Left forelimb (tissue), 1 donor: Measurements from ENCODE around the gene NCAN.
"Not testable (repeated sequence)": the region's sequence is repeated elsewhere in the genome, so short reads cannot be mapped to it uniquely, and the experiment has no call there.

ENCODE experiments used
- DNase-seq: peaks from one replicate; pipeline ENCODE4 v3.0.0-alpha.2; 2018; ENCODE audit warnings: low spot score

NCAN gene

DNA sequence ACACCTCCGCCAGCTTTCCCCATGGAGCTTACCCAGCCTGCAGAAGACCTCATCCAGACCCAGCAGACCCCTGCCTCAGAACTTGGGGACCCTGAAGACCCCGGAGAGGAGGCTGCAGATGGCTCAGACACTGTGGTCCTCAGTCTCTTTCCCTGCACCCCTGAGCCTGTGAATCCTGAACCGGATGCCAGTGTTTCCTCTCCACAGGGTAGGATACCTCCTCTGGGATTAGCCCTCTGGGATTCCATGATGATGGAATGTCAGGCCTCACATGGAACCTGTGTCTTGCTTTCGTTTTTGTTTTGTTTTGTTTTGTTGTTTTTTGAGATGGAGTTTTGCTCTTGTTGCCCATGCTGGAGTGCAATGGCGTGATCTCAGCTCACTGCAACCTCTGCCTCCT lies 17.8 kb upstream of the NCAN start:
- no peak for DNase-seq

DNA sequence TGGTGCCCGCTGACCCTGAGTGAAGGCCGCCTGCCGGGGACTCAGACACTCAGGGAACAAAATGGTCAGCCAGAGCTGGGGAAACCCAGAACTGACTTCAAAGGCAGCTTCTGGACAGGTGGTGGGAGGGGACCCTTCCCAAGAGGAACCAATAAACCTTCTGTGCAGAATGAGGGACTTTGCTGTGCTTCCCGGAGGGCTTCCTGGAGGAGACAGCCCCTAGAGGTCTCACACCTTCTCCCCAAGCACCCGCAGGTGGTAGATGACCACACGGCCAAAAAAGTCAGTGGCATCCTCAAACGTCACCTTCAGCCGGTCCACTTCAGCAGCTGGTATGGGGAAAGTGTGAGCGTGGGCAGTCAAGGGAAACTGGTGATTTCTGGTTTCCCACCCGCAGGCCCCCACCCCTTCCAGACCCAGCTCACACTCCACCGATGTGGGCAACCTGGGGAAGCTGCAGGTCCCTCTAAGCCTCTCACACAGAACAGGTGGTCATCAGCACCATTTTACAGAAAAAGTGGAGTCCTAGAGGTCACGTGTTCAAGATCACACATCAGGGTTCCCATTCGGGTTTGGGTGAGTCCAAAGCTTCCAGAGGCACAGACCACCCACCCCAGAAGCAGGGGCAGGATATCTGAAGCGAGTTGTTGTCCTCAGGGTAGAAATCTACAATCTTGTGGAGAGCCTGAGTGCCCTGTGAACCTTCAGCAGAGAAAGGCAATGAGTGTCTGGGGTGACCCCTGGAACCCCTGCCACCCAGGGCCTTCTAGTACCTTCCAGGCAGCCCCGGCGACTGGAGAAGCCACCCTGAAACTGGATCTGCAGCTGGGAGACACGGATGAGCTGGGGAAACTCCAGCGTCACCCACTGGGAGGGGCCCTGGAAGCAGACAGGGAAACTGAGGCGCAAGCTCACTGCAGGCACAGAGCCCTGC lies 9.8 kb upstream of the NCAN start:
- DNase-seq = no peak

DNA sequence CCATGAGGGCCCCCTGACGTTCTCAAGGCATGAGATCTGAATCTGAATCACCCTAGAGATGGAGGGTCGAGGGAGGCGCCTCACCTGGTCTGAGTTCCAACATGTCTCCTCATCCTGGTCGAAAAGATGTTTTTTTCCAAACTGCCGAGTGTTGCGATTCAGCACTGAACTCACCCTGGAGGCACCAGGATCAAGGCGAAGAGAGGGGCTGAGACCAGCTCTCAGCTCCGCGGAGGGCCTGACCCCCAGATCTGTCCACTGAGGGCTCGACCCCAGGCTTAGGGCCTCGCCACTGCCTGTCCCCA lies 9.1 kb upstream of the NCAN start:
- DNase-seq = no peak

DNA sequence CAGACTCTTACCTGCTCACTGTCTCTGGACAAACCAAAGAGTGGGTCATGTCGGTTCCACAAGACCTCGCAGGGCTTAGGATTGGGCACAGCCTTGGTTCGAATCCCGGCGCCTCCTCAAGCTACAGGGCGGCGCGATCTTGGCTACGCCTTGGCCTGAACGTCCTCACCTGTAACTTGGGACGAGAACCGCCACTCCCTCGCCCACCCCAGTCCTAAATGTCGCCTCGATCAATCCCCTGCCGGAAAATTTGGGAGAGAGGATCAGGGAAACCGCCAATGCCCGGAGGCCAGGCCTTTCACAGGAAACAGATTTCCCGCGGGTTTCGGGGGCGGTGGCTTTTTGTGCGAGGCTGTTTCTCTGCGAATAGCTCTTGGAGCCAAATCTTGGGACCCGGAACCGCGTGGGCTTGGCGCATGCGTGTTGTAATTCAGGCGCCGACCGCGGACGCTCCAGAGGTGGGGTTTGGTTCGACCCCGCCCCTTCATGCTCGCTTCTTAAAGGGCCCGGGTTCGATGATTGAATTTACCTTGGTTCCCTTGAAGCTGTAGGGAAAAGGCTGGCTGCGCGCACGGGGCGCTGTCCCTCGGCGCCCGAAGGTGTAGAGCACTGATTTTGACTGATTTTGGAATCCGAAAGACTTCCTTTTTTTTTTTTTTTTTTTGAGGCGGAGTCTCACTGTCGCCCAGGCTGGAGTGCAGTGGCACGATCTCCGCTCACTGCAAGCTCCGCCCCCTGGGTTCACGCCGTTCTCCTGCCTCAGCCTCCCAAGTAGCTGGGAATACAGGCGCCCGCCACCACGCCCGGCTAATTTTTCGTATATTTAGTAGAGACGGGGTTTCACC lies 8.5 kb upstream of the NCAN start, which contains the start of gene NR2C2AP:
Gene NR2C2AP, minus strand, starts transcription at position 403 of the 845 bp plus-strand sequence. Its CDS starts 354 bp downstream, at position 49.
- DNase-seq = peak; percentile 93

DNA sequence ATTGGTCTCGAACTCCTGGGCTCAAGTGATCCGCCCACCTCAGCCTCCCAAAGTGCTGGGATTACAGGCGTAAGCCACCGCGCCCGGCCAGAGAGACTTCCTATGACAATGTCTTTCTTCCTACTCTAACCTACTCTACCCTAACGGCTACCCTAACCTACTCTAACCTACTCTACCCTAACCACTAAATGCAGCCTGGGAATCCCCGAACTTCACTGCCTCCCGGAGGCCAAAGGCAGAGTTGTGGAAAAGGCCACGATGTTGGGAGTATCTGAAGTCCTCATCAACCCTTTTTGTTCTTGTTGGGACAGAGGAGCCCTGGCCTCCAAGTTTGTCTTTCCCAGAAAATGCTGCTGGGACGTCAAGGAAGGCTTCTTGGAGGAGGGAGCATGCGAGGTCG lies 7.6 kb upstream of the NCAN start:
- no peak for DNase-seq

DNA sequence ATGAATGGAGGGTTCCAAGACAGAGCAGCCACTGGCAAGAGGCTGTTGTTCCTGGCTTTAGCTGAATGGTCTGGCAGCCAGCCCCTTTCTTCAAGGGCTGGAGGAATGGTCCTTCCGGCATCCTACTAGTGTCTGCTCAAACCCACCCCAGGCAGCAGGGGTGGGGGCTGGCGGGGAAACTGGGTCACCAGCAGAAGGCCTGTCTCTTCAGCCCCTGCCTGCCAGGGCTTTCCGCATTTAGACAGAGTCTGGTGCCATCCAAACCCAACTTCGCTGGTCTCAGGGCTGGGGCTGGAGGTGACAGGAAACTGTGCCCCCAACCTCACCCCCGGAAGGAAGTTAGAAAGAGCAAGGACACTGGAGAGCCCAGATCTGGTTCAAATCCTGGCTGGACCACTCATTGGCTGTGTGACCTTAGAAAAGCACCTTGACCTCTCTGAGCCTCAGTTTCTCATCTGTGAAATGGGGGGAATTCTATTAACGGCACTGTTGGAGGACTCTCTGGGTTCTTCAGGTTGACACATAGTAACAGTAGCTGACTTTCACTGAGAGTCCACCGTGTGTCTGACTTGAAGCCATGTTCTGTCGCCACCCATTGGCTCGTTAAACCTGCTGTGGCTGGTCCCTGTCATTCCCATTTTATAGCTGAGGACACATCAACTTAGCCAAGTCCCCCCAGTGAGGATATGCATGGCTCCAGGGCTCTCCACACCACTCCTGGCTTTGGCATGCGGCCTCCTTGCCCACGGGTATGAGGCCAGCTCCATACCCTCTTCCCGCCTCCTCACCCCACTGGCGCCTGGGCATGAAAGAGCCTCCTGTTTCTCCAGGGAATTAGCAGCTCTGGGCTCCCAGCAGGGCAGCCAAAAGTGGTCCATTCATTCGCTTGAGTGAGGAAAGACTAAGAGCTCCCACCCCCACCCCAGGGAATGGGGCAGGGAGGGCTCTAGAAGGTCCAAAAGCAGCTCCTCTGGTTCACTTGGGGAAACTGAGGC lies 6.0 kb upstream of the NCAN start:
- no peak for DNase-seq

DNA sequence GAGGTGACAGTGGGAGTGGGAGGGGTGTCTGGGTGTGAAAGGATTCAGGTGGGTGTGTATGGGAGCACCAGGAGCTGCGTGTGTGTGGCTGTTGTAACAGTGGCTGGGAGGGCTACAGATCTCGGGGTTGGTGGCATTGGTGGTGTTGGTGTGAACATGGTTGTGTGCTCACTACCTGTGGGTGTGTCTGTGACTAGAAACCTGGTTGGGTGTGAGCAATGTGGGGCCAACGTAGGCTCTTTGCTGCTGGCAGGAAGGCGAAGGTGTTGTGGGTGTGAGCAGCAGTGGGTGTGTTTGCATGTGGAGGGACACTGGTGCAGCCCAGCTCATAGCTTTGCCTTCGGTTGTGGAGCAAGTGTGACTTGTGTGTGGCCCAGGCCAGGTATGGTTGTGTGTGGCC lies 4.8 kb upstream of the NCAN start:
- no peak for DNase-seq

DNA sequence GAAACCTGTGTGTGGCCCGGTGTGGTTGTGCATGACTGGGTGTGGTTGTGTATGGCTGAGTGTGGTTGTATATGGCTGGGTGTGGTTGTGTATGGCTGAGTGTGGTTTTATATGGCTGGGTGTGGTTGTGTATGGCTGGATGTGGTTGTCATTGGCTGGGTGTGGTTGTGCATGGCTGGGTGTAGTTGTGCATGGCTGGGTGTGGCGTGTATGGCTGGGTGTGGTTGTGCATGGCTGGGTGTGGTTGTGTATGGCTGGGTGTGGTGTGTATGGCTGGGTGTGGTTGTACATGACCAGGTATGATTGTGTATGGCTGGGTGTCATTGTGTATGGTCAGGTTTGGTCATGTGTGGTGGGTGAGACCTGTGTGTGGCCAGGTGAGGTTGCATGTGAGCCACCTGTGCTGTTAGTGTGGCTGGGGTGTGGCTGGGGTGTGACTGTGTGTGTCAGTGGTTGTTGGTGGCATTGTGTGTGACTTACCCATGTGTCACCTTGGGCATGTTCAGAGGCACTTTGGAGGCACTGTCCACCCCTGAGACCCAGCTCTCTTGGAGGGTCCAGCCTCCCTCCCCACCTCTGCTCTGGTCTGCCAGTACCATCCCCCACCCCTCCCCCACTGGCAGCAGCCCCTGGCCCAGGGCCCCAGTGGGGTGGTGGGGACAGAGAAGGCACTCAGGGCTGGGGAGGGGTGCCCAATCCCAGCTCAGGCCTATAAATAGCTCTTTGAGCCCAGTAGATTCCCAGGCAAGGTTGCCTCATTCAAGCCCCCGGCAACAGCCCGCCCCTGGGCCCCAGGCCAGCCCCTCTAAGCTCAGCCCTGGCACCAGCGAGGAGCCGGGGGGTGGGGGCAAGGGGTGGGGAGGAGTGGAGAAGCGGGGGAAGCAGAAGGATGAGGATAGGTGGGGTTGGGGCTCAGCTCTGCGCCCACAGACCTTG lies 3.9 kb upstream of the NCAN start:
- no peak for DNase-seq

DNA sequence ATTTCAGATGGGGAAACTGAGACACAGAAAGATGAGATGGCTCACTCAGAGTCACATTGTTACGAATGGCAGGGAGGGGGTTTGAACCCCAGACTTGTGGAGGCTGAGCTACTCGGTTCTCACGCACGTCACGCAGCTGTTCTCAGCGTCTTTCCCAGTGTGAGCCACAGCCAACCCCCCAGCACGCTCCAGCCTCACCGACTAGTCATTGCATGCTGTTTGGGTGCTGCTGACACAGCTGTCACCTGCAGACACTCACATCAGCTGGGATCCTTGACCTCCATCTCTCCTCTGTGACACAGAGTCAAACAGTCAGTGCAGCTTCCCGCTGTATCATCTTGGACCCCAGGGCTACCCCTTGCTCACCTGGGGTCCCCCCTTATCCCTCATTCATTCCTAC lies 2.4 kb upstream of the NCAN start:
- no peak for DNase-seq

DNA sequence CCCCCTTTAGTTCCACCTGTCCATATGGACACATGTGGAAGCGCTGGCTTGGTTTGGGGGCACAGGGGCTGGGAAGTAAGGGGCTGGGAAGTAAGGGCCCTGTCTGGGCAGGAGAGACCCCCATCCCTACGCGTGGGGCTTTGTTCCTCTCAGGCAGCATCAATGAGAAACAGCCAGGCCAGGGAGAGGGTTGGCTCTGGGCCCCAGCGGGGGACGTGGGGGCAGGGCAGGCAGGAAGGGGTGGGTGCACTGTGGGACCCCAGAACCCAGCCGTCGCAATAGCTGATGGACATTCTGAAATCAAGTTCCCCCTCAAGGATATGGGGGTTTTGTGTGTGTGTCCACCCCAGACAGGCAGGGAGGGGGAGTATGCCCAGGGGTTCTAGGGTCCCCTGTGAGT lies 1.2 kb downstream of the NCAN start:
- DNase-seq = no peak

DNA sequence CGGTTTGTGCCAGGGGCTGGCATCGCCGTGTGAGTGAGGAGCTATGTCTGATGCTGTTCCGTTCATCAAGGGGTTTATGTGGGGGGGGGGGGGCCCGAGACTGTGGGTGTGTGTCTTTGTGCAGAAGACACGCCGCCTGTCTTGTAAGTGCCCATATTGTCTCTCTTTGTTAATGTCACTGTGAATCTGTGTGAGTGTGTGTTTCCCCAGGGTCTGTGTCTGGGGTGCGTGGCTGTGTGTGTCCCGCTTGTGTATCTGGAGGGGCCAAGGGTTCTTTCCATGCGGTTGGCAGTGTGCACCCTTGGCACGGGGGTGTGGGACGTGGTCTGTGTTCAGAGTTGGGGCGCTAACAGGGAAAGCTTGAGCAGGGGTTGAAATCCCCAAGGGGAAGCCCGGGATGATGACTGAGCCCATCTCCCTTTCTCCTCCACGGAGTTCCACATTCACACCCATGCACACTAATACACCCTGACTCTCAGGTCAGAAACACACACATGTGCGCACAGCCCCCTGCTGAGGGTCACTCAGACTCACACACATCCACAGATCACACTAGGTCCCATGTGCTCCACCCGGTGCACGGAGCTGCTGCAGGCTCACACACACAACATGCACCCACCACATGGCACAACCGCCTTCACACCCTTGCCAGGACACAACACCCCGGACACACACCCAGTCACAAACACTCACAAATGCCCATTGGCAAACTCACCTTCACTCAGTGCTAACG lies 1.8 kb downstream of the NCAN start:
- DNase-seq = no peak

DNA sequence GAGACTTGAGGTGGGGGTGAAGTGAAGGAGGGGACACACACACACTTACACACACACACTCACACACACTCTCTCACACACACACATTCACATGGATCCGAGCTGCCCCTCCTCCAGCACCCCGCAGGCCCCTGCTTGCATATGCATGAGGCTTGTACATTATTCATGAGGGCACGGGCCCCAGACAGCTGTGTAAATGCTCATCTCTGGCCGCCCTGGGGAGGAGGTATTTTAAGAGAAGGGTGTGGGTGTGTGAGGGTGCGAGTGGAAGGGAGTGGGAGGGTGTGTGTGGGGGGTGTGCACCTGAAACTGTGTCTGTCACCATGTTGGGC lies 2.4 kb downstream of the NCAN start:
- no peak for DNase-seq

DNA sequence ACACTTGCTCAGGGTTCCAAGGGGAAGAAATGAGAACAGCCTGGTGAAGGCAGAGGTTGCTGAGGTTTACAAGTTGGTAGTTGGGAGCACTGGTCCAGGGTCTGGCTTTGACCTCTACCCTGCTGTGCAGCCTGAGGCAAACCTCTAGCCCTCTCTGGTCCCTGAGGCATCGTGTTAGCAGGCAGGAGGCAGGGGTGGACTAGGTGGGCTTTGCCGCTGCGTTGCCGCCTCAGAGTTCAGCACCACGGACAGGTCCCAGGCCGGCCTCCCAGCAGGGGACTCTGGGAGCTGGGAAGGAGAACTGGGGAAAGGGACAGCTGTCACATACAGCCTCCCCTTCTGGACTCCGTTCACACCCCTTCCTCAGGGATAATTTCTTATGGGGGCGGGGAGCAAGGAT lies 3.1 kb downstream of the NCAN start:
- DNase-seq = peak; percentile 80

DNA sequence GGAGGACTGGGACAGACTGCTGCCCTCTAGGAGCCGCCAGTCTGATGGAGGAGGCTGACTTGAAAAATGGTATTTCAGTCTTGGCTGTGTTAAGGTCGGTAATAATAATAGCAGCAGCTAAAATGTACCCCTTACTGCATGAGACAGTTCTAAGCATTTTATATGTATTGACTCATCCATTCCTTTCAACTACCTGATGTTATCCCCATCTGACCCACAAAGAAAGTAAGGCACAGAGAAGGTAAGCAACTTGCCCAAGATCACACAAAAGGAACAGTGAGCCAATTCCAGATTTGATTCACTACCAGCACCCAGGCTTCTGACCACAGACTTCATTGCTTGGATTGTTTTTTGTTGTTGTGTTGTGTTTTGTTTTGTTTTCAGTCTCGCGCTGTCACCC lies 4.0 kb downstream of the NCAN start:
- DNase-seq = no peak

DNA sequence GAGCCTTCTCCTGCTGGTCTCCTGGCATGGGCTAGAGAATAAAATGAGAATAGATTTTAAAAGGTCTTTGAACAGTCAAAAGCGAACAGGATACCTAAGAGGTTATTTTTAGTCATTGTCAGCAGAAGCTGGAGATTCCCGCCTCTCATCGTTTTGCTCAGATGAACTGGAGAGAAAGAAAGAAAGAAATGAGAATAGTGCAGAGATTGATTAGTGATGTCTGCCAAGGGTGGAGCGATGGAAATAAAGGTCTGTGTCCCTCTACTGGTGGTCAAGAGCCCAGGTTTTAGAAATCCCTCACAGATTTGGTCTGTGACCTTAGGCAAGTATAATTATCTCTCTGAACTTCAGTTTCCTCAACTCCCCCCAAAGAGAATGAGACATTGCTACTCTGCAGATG lies 5.3 kb downstream of the NCAN start:
- no peak for DNase-seq

DNA sequence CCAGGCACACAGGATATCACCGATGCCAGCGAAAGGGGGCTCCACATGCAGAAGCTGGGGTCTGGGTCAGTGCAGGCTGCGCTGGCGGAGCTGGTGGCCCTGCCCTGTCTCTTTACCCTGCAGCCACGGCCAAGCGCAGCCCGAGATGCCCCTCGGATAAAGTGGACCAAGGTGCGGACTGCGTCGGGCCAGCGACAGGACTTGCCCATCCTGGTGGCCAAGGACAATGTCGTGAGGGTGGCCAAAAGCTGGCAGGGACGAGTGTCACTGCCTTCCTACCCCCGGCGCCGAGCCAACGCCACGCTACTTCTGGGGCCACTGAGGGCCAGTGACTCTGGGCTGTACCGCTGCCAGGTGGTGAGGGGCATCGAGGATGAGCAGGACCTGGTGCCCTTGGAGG lies 7.2 kb downstream of the NCAN start:
- DNase-seq = no peak

DNA sequence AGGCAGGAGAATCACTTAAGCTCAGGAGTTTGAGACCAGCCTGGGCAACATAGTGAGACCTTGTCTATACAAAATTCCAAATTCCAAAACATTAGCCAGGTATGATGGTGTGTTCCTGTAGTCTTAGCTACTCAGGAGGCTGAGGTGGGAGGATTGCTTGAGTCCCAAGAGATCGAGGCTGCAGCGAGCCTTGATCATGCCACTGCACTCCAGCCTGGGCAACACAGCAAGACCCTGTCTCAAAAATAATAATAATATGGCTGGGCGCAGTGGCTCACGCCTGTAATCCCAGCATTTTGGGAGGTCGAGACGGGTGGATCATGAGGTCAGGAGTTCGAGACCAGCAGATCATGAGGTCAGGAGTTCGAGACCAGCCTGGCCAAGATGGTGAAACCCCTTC lies 9.2 kb downstream of the NCAN start:
- not testable (repeated sequence) for DNase-seq

DNA sequence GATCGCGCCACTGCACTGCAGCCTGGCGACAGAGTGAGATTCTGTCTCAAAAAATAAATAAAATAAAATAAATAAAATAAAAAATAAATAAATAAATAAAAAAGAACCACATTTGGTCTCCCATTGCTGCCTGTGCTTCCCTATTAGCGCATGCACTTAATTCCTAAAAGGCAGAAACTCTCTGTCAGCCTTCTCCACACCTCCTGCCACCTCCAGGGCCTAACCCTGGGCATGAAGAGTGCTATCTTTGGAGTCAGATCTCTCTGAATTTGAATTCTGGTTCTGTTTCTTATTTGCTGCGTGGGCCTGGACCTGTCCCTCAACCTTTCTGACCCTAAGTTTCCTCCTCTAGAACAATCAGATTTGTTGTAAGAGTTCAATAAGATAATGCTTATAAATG lies 11.3 kb downstream of the NCAN start:
- no peak for DNase-seq

DNA sequence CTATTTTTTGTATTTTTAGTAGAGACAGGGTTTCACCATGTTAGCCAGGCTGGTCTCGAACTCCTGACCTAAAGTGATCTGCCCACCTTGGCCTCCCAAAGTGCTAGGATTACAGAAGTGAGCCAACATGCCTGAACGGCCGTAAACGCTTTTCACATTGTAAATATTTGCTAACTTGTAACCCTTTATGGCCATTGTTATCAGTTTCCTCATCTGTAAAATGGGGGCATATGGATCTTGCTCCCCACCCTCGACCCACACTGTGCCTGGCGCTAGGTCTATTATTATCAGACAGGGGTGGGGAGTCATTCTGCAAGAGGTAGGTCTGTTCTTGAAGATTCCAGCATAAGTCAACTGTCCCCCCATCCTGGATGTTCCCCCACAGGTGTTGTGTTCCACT lies 11.9 kb downstream of the NCAN start:
- DNase-seq = no peak

DNA sequence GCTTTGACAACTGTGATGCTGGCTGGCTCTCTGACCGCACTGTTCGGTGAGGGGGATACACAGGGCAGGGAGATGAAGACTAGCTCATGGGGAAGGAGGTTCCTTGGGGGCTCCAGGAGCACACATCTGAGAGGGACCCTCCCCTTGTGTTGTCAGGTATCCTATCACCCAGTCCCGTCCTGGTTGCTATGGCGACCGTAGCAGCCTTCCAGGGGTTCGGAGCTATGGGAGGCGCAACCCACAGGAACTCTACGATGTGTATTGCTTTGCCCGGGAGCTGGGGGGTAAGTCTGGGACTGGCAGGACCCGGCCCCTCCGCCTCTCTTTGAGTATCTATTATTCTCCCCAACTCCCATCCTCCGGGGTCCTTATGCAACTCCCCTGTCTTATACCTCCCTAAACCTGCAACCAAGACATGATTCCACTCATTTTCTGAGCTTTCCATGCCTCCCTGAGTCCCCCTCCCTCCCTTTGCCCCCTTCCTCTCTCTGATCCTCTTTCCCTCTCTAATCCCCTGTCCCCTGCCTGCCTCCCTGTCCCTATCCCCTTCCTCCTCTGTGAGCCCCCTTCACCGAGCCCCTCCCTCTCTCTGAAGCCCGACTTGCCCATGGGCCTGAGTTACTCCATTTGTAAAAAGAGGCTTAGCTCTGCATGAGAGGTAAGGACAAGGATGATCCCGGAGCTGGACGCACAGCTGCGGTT lies 12.5 kb downstream of the NCAN start:
- no peak for DNase-seq
